OCI-LY1 (cell line): ENCODE data around the gene PITPNM1.

Experiments used
- H2AFZ ChIP-seq: fragments of 200-600 bp; sonication (generic), shearing (Covaris generic); 2 replicates; pipeline ENCODE4 v1.6.0; 2014; ENCODE audit warnings: antibody characterized with exemption, mild to moderate bottlenecking, low read length
- H3F3A ChIP-seq: fragments of 200-600 bp; sonication (generic), shearing (Covaris generic); 2 replicates; pipeline ENCODE4 v1.6.0; 2014; ENCODE audit warnings: mild to moderate bottlenecking, antibody characterized with exemption, low read length, moderate library complexity; ENCODE audit not compliant: insufficient read depth
- H3K27ac ChIP-seq: fragments of 200-600 bp; sonication (generic); 2 replicates; pipeline ENCODE4 v1.5.1; 2014; ENCODE audit warnings: low read length, mixed run types, mild to moderate bottlenecking, low read depth; ENCODE audit not compliant: poor library complexity, severe bottlenecking
- H3K27me3 ChIP-seq: fragments of 200-600 bp; sonication (generic); 2 replicates; pipeline ENCODE4 v1.6.0; 2014; ENCODE audit warnings: antibody characterized with exemption, mild to moderate bottlenecking, low read length, moderate library complexity; ENCODE audit not compliant: insufficient read depth
- H3K36me3 ChIP-seq: fragments of 200-600 bp; sonication (generic); 2 replicates; pipeline ENCODE4 v1.6.1; 2014; ENCODE audit warnings: mild to moderate bottlenecking, antibody characterized with exemption, low read length, moderate library complexity, mixed read lengths; ENCODE audit not compliant: insufficient read depth
- H3K4me1 ChIP-seq: fragments of 200-600 bp; sonication (generic); 2 replicates; pipeline ENCODE4 v1.5.1; 2014; ENCODE audit warnings: mild to moderate bottlenecking, low read length, moderate library complexity; ENCODE audit not compliant: insufficient read depth, severe bottlenecking
- H3K4me2 ChIP-seq: fragments of 200-600 bp; sonication (generic), shearing (Covaris generic); 2 replicates; pipeline ENCODE4 v1.6.1; 2014; ENCODE audit warnings: low read length
- H3K4me3 ChIP-seq: fragments of 200-600 bp; sonication (generic); 2 replicates; pipeline ENCODE4 v1.5.1; 2014; ENCODE audit warnings: low read length, low read depth, mild to moderate bottlenecking, mixed read lengths; ENCODE audit not compliant: poor library complexity, severe bottlenecking
- H3K79me2 ChIP-seq: fragments of 200-600 bp; shearing (Covaris generic); 2 replicates; pipeline ENCODE4 v1.6.1; 2016; ENCODE audit warnings: mixed run types, low read length, mixed read lengths; ENCODE audit not compliant: insufficient read depth
- H3K9ac ChIP-seq: fragments of 200-600 bp; sonication (generic), shearing (Covaris generic); 2 replicates; pipeline ENCODE4 v1.6.1; 2014; ENCODE audit warnings: mild to moderate bottlenecking, low read length, mixed read lengths
- H3K9me2 ChIP-seq: fragments of 200-600 bp; sonication (generic), shearing (Covaris generic); 2 replicates; pipeline ENCODE4 v1.6.1; 2014; ENCODE audit warnings: low read depth, mild to moderate bottlenecking, low read length, mixed read lengths
- H3K9me3 ChIP-seq: fragments of 200-600 bp; shearing (Covaris generic); 2 replicates; pipeline ENCODE4 v1.6.1; 2014; ENCODE audit warnings: low read length, mixed read lengths
- H4K20me1 ChIP-seq: fragments of 200-600 bp; sonication (generic), shearing (Covaris generic); 2 replicates; pipeline ENCODE4 v1.6.0; 2016; ENCODE audit warnings: mild to moderate bottlenecking, low read length; ENCODE audit not compliant: insufficient read depth
- EZH2 ChIP-seq: fragments of 200-600 bp; sonication (generic), shearing (Covaris generic); IDR thresholded peaks from 2 replicates; pipeline ENCODE4 v1.8.0; 2017; ENCODE audit warnings: borderline replicate concordance, mixed run types, mild to moderate bottlenecking, antibody characterized with exemption, low read length, moderate library complexity, mixed read lengths
- TF ChIP-seq, protein P1 (sequence below): fragments of 200-600 bp; sonication (generic), shearing (Covaris generic); IDR thresholded peaks from 2 replicates; pipeline ENCODE4 v1.5.1; 2017; ENCODE audit warnings: mild to moderate bottlenecking, antibody characterized with exemption, low read length, moderate library complexity, mixed read lengths

The PITPNM1 gene

DNA sequence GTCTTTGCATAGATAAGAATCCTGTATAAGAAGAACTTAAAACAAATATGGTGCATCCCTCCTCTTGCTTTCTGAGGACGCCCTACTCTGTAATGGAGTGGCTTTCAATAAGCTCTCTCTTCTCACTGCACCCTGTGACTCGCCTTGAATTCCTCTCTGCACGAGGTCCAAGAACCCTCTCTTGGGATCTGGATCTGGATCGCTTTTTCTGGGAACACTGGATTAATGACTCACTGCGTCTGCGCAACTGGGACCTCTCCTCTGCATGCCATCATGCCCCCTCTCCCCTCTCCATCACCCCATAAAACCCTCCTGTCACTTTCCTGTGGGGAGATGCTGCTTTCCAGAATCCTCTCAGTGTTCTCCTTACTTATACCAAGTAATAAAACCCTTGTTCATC is 33.1 kb upstream of the PITPNM1 start:
- TF ChIP-seq, protein P1, sequence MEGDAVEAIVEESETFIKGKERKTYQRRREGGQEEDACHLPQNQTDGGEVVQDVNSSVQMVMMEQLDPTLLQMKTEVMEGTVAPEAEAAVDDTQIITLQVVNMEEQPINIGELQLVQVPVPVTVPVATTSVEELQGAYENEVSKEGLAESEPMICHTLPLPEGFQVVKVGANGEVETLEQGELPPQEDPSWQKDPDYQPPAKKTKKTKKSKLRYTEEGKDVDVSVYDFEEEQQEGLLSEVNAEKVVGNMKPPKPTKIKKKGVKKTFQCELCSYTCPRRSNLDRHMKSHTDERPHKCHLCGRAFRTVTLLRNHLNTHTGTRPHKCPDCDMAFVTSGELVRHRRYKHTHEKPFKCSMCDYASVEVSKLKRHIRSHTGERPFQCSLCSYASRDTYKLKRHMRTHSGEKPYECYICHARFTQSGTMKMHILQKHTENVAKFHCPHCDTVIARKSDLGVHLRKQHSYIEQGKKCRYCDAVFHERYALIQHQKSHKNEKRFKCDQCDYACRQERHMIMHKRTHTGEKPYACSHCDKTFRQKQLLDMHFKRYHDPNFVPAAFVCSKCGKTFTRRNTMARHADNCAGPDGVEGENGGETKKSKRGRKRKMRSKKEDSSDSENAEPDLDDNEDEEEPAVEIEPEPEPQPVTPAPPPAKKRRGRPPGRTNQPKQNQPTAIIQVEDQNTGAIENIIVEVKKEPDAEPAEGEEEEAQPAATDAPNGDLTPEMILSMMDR = no peak
- TF ChIP-seq EZH2 = no peak
- H3K4me2 ChIP-seq = no peak overlapping the region
- H3K36me3 ChIP-seq = no peaks in the 10 kb centered on the region
- H3K9ac ChIP-seq = no peak overlapping the region
- no peaks in the 10 kb centered on the region for H4K20me1 ChIP-seq
- no peaks in the 10 kb centered on the region for H3F3A ChIP-seq
- H3K4me3 ChIP-seq = no peak overlapping the region
- no peaks in the 10 kb centered on the region for H3K9me2 ChIP-seq
- H3K27me3 ChIP-seq = no peaks in the 10 kb centered on the region; the same call in 1 of the 2 replicates
- no peaks in the 10 kb centered on the region for H3K79me2 ChIP-seq
- H2AFZ ChIP-seq = no peak overlapping the region
- H3K27ac ChIP-seq = no peak overlapping the region
- peaks cover 16% of the 10 kb centered on the region for H3K9me3 ChIP-seq
- H3K4me1 ChIP-seq = no peaks in the 10 kb centered on the region

DNA sequence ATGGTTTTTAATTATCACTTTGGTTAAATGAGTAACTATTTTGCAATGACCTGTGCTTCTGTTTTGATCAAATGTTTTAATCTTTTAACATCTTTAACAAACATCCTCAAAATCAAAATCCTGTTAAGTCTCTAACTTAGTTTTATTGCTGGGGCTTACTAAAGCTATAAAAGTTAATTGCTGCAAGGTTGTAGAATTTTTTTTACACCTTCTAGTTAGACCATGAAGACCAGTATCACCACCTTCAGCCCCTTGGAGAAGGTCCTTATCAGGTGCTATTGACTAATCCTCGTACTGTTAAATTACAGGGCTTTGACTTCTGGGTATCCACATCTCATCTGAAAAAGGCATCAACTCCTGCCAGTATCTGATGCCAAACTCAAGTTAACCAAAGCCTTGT is 30.4 kb upstream of the PITPNM1 start:
- no peaks in the 10 kb centered on the region for H3F3A ChIP-seq
- no peak overlapping the region for H3K4me2 ChIP-seq

DNA sequence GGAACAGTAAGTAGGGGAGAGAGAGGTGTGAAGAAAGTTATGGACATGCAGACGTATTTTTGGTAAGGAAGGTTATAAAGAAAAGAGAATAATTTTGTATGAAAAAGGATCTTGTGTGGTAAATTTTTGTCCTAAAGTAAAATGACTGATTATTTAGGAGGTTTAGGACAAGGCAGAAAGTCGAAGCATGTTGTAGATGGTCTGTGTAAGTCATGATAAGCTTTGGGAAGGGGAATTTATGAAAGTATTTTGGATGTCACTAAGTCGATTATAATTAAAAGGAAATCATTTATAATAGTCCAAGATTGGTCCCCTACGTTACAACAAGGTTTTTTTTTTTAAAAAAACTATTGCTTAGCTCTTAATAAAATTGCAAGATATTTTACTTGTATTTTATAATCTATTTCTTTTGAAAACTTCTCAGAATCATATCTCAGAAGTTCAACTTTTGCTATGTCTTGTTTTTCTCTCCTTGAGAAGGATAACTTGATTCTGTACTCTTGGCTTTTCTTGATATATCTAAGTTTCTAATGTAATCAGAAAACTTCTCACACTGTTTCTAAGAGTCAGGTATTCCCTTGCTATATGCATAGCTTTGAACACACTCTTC is 29.0 kb upstream of the PITPNM1 start:
- H3K9ac ChIP-seq = no peak overlapping the region
- no peaks in the 10 kb centered on the region for H3K79me2 ChIP-seq
- no peaks in the 10 kb centered on the region for H4K20me1 ChIP-seq
- no peaks in the 10 kb centered on the region for H3K36me3 ChIP-seq
- H2AFZ ChIP-seq = no peak overlapping the region
- H3F3A ChIP-seq = no peaks in the 10 kb centered on the region
- H3K27me3 ChIP-seq = no peaks in the 10 kb centered on the region; the same call in 1 of the 2 replicates
- H3K4me2 ChIP-seq = no peak overlapping the region
- H3K4me3 ChIP-seq = no peak overlapping the region
- no peak for TF ChIP-seq EZH2
- TF ChIP-seq, protein P1 = no peak
- H3K27ac ChIP-seq = no peak overlapping the region
- H3K4me1 ChIP-seq = peaks cover 7% of the 10 kb centered on the region
- H3K9me2 ChIP-seq = no peaks in the 10 kb centered on the region
- peaks cover 21% of the 10 kb centered on the region for H3K9me3 ChIP-seq

More for the DNA sequence above, 30.4 kb upstream of the PITPNM1 start:
- no peaks in the 10 kb centered on the region for H3K79me2 ChIP-seq
- H4K20me1 ChIP-seq = no peaks in the 10 kb centered on the region
- no peak overlapping the region for H3K27ac ChIP-seq
- H2AFZ ChIP-seq = no peak overlapping the region
- no peaks in the 10 kb centered on the region for H3K4me1 ChIP-seq
- H3K27me3 ChIP-seq = no peaks in the 10 kb centered on the region; the same call in 1 of the 2 replicates
- H3K4me3 ChIP-seq = no peak overlapping the region
- TF ChIP-seq EZH2 = no peak
- TF ChIP-seq, protein P1 = no peak
- H3K36me3 ChIP-seq = no peaks in the 10 kb centered on the region
- H3K9ac ChIP-seq = no peak overlapping the region
- H3K9me3 ChIP-seq = peaks cover 21% of the 10 kb centered on the region
- no peaks in the 10 kb centered on the region for H3K9me2 ChIP-seq
